Osteoblast (primary cell): ENCODE results near the gene KLHL26. TPM values are rescaled to one million over a fixed set of nuclear protein-coding genes. Genes with fewer than 3 reads are reported as not detected.
A peak's percentile ranks its signal among the peaks of the same experiment; 100 is the strongest.

Experiments used
- DNase-seq: peaks from one replicate; pipeline ENCODE4 v3.0.0; 2011; ENCODE audit warnings: low spot score, mixed read lengths; ENCODE audit not compliant: insufficient read length; ENCODE audit errors: missing footprints
- H2AFZ ChIP-seq: 2 replicates; pipeline ENCODE4 v1.6.0; 2011; ENCODE audit warnings: mild to moderate bottlenecking, low read length
- H3K27ac ChIP-seq: 2 replicates; pipeline ENCODE4 v1.5.1; 2011; ENCODE audit warnings: mild to moderate bottlenecking, low read depth, low read length, moderate library complexity
- H3K27me3 ChIP-seq: 2 replicates; pipeline ENCODE4 v1.6.0; 2012; ENCODE audit warnings: mild to moderate bottlenecking, control low read depth, inconsistent platforms, low read length, moderate library complexity; ENCODE audit not compliant: insufficient read depth
- H3K36me3 ChIP-seq: 2 replicates; pipeline ENCODE4 v1.5.1; 2011; ENCODE audit warnings: mild to moderate bottlenecking, low read length, control low read depth, moderate library complexity; ENCODE audit not compliant: insufficient read depth
- H3K4me1 ChIP-seq: 2 replicates; pipeline ENCODE4 v1.5.1; 2011; ENCODE audit warnings: mild to moderate bottlenecking, low read length, control low read depth, moderate library complexity; ENCODE audit not compliant: insufficient read depth
- H3K4me2 ChIP-seq: 2 replicates; pipeline ENCODE4 v1.6.0; 2011; ENCODE audit warnings: mild to moderate bottlenecking, low read length; ENCODE audit not compliant: insufficient read depth
- H3K4me3 ChIP-seq: fragments of 200-600 bp; sonication (generic); 3 replicates; pipeline ENCODE4 v1.5.1; 2012; ENCODE audit warnings: mild to moderate bottlenecking, low read length, inconsistent platforms; ENCODE audit not compliant: insufficient read depth
- H3K79me2 ChIP-seq: 2 replicates; pipeline ENCODE4 v1.6.0; 2012; ENCODE audit warnings: mild to moderate bottlenecking, low read length, control low read depth, inconsistent platforms; ENCODE audit not compliant: insufficient read depth
- H3K9me3 ChIP-seq: 2 replicates; pipeline ENCODE4 v1.5.1; 2011; ENCODE audit warnings: low read depth, low read length, control low read depth
- H4K20me1 ChIP-seq: 2 replicates; pipeline ENCODE4 v1.6.0; 2012; ENCODE audit warnings: mild to moderate bottlenecking, low read length, control low read depth; ENCODE audit not compliant: insufficient read depth
- total RNA-seq: library from RNA; depleted of rRNA; stranded (reverse); fragments of >200 nt; gene quantifications from 2 replicates; pipeline ENCODE4 v1.2.3, GENCODE V29; 2012
- TF ChIP-seq, protein P1 (sequence below): IDR thresholded peaks from 2 replicates; pipeline ENCODE4 v1.5.1; 2011; ENCODE audit warnings: mild to moderate bottlenecking, low read depth, low read length, moderate library complexity; ENCODE audit errors: extremely low read depth

KLHL26 gene
- total RNA-seq, 1 donor, result 5.1 TPM

- Histone ChIP-seq H3K4me3 (peak overlapping the region; percentile 69), H3K27ac (no peak overlapping the region), H3K4me1 (peaks cover 4% of the 10 kb centered on the region), H3K27me3 (no peaks in the 10 kb centered on the region), H3K9me3 (no peaks in the 10 kb centered on the region), H3K4me2 (peak overlapping the region; percentile 69), H3K36me3 (peaks cover 3% of the 10 kb centered on the region), H2AFZ (no peak overlapping the region), H3K79me2 (no peaks in the 10 kb centered on the region), H4K20me1 (peaks cover 8% of the 10 kb centered on the region)
- TF ChIP-seq, protein P1, sequence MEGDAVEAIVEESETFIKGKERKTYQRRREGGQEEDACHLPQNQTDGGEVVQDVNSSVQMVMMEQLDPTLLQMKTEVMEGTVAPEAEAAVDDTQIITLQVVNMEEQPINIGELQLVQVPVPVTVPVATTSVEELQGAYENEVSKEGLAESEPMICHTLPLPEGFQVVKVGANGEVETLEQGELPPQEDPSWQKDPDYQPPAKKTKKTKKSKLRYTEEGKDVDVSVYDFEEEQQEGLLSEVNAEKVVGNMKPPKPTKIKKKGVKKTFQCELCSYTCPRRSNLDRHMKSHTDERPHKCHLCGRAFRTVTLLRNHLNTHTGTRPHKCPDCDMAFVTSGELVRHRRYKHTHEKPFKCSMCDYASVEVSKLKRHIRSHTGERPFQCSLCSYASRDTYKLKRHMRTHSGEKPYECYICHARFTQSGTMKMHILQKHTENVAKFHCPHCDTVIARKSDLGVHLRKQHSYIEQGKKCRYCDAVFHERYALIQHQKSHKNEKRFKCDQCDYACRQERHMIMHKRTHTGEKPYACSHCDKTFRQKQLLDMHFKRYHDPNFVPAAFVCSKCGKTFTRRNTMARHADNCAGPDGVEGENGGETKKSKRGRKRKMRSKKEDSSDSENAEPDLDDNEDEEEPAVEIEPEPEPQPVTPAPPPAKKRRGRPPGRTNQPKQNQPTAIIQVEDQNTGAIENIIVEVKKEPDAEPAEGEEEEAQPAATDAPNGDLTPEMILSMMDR, result no peak
- peak; percentile 88 for DNase-seq
Observed at GRCh38 chr19:18594824-18595373, 41.9 kb upstream of the KLHL26 start.

DNA sequence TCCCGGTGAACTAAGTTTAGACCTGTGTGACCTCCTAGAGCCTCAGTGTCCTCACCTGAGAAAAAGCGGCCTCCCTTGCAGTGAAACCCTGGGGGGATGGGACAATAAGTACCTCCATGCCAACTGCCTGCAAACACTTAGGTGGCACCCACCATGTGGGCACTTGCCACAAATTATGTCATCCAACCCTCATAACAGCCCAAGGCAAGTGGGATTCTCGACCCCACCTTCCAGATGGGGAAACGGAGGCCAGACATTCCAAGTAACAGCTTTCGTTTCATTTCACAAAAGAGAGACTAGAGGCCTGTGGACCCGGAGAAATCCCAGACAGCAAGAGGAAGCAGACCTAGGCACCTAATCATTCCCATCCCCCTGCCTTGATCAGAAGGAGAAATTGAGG lies 41.4 kb upstream of the KLHL26 start:
- H3K9me3 ChIP-seq, result no peaks in the 10 kb centered on the region
- DNase-seq, result peak; percentile 62
- no peaks in the 10 kb centered on the region for H3K79me2 ChIP-seq
- H3K4me1 ChIP-seq, result peaks cover 3% of the 10 kb centered on the region
- no peaks in the 10 kb centered on the region for H3K27me3 ChIP-seq
- TF ChIP-seq, protein P1, result no peak
- H3K36me3 ChIP-seq, result peaks cover 3% of the 10 kb centered on the region
- H3K4me3 ChIP-seq, result no peak overlapping the region
- no peak overlapping the region for H2AFZ ChIP-seq
- H4K20me1 ChIP-seq, result peaks cover 8% of the 10 kb centered on the region
- no peak overlapping the region for H3K27ac ChIP-seq
- H3K4me2 ChIP-seq, result no peak overlapping the region

DNA sequence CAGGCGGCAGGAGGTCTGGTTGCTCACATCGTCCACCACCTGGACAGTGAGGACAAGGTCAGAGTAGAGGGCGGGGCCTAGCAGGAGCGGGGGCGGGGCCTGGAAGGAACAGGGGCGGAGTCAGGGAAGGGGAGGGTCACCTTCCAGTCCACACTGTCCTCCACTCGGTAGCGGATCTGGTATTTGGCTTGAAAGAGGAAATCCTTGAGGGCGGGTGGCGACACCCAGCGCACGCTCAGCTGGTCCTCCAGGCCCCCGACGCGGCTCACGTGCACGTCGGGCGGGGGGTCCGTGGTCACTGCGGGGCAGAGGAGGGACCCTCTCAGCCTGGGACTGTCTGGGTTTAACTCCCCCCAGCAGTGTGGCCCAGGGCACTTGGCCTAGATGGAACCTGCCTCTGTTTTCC lies 40.1 kb upstream of the KLHL26 start:
- Histone ChIP-seq H3K36me3 (no peaks in the 10 kb centered on the region), H2AFZ (no peak overlapping the region), H3K27me3 (no peaks in the 10 kb centered on the region), H3K9me3 (no peaks in the 10 kb centered on the region), H3K27ac (no peak overlapping the region), H3K4me3 (no peak overlapping the region), H3K4me1 (peaks cover 3% of the 10 kb centered on the region), H3K79me2 (no peaks in the 10 kb centered on the region), H4K20me1 (peaks cover 5% of the 10 kb centered on the region), H3K4me2 (no peak overlapping the region)
- DNase-seq, result peak; percentile 92
- TF ChIP-seq, protein P1, result no peak

- TF ChIP-seq, protein P1, result no peak
- Histone ChIP-seq H3K27me3 (no peaks in the 10 kb centered on the region), H2AFZ (no peak overlapping the region), H3K79me2 (no peaks in the 10 kb centered on the region), H4K20me1 (peaks cover 5% of the 10 kb centered on the region), H3K36me3 (no peaks in the 10 kb centered on the region), H3K4me1 (peaks cover 3% of the 10 kb centered on the region), H3K4me3 (no peak overlapping the region), H3K9me3 (no peaks in the 10 kb centered on the region), H3K4me2 (no peak overlapping the region), H3K27ac (no peak overlapping the region)
- peak; percentile 80 for DNase-seq
Observed at GRCh38 chr19:18597809-18598660, 38.8 kb upstream of the KLHL26 start.
